HCT116 (cell line): ENCODE data around the gene MIB2. TPM values are rescaled to one million over a fixed set of nuclear protein-coding genes. Genes with fewer than 3 reads are reported as not detected.

Experiments
- ATAC-seq: fragments of 200-7000 bp; cut with Tn5 transposase; 2 replicates; pipeline ENCODE4 v1.9.1; 2020; ENCODE audit warnings: mild to moderate bottlenecking, moderate library complexity
- BruUV-seq: library from RNA; stranded (reverse); fragments of 400-500 nt; replicated peaks from 2 replicates; lab custom pipeline; 2021; lab: Mats Ljungman, UMichigan
- CTCF ChIA-PET: fragments of 300-600 bp; sonication (Branson Sonifier 250); formaldehyde crosslinking; loops from one replicate; lab custom pipeline; 2021; ENCODE audit warnings: antibody characterized with exemption; lab: Charles Lee
- POLR2A ChIA-PET: fragments of 300-600, 350-600 bp; sonication (Branson Sonifier 250); formaldehyde crosslinking; loops from one replicate; lab custom pipeline; 2021; ENCODE audit warnings: antibody characterized with exemption; lab: Charles Lee
- RAD21 ChIA-PET, 2 experiments: fragments of 300-600 bp; sonication (Branson Sonifier 250); formaldehyde crosslinking; loops; one replicate each; lab custom pipeline; 2023; ENCODE audit warnings: low total read pairs in 2 of 2; ENCODE audit not compliant: uncharacterized antibody in 2 of 2, unreplicated experiment in 2 of 2, low non-redundant PET in 1 of 2; lab: Charles Lee
- DNase-seq: peaks from one replicate; pipeline ENCODE4 v3.0.0-alpha.2; 2010; ENCODE audit warnings: low read depth, low spot score
- H2AFZ ChIP-seq: fragments of 200-600 bp; shearing (Covaris generic), sonication (generic); 2 replicates; pipeline ENCODE4 v1.6.1; 2017; ENCODE audit warnings: low read depth, mixed run types, mixed read lengths, antibody characterized with exemption, low read length; ENCODE audit not compliant: poor library complexity, severe bottlenecking
- H3K27ac ChIP-seq: 2 replicates; pipeline ENCODE4 v1.5.1; 2012; ENCODE audit warnings: low read depth, low read length
- H3K27me3 ChIP-seq: fragments of 200-600 bp; sonication (generic); 2 replicates; pipeline ENCODE4 v1.6.1; 2016; ENCODE audit warnings: mixed run types, low read length, mixed read lengths; ENCODE audit not compliant: insufficient read depth
- H3K36me3 ChIP-seq, 2 experiments: fragments of 200-500 bp in 1 of 2; fragments of 200-600 bp in 1 of 2; sonication (Bioruptor generic) in 1 of 2; sonication (generic) in 1 of 2; 2 replicates each; pipeline versions ENCODE4 v1.5.1 to v1.6.1; 2014 to 2016; ENCODE audit warnings: low read length in 2 of 2, inconsistent platforms in 1 of 2, mixed read lengths in 1 of 2, mixed run types in 1 of 2; ENCODE audit not compliant: insufficient read depth in 2 of 2, control insufficient read depth in 1 of 2
- H3K4me1 ChIP-seq, 2 experiments: fragments of 200-600 bp in 1 of 2; sonication (generic) in 1 of 2; 2 replicates each; pipeline versions ENCODE4 v1.5.1 to v1.6.1; 2012 to 2017; ENCODE audit warnings: low read length in 2 of 2, inconsistent platforms in 1 of 2, mild to moderate bottlenecking in 1 of 2, mixed read lengths in 1 of 2, mixed run types in 1 of 2, moderate library complexity in 1 of 2; ENCODE audit not compliant: insufficient read depth in 2 of 2, control insufficient read depth in 1 of 2
- H3K4me2 ChIP-seq: fragments of 200-600 bp; sonication (generic); 2 replicates; pipeline ENCODE4 v1.6.1; 2017; ENCODE audit warnings: mixed run types, low read length, mixed read lengths
- H3K4me3 ChIP-seq, 2 experiments: fragments of 200-600 bp in 1 of 2; sonication (generic) in 1 of 2; replicated peaks in 1 of 2; 2 replicates each; pipeline ENCODE4 v1.5.1; 2011 to 2016; ENCODE audit warnings: low read length in 2 of 2, control low read depth in 1 of 2, low read depth in 1 of 2, mild to moderate bottlenecking in 1 of 2, mixed read lengths in 1 of 2, mixed run types in 1 of 2
- H3K79me2 ChIP-seq: fragments of 200-600 bp; sonication (generic); 2 replicates; pipeline ENCODE4 v1.6.1; 2017; ENCODE audit warnings: mild to moderate bottlenecking, mixed run types, low read length, moderate library complexity, mixed read lengths; ENCODE audit not compliant: insufficient read depth
- H3K9ac ChIP-seq: fragments of 200-600 bp; sonication (generic); 2 replicates; pipeline ENCODE4 v1.6.1; 2016; ENCODE audit warnings: low read length, mixed read lengths
- H3K9me2 ChIP-seq: fragments of 200-600 bp; sonication (generic), shearing (Covaris generic); 2 replicates; pipeline ENCODE4 v1.6.1; 2017; ENCODE audit warnings: mixed run types, mild to moderate bottlenecking, moderate library complexity; ENCODE audit not compliant: insufficient read depth
- H3K9me3 ChIP-seq, 2 experiments: fragments of 200-500 bp in 1 of 2; fragments of 200-600 bp in 1 of 2; sonication (Bioruptor generic) in 1 of 2; sonication (generic) in 1 of 2; 2 replicates each; pipeline ENCODE4 v1.6.1; 2014 to 2017; ENCODE audit warnings: low read length in 2 of 2, mixed read lengths in 2 of 2, inconsistent platforms in 1 of 2, low read depth in 1 of 2, mild to moderate bottlenecking in 1 of 2, mixed run types in 1 of 2, moderate library complexity in 1 of 2; ENCODE audit not compliant: control insufficient read depth in 1 of 2, insufficient read depth in 1 of 2
- H4K20me1 ChIP-seq: fragments of 200-600 bp; sonication (generic), shearing (Covaris generic); 2 replicates; pipeline ENCODE4 v1.6.1; 2017; ENCODE audit warnings: mixed run types, mild to moderate bottlenecking, moderate library complexity; ENCODE audit not compliant: insufficient read depth
- intact Hi-C: fragments of 100-400 bp; cut with micrococcal nuclease; formaldehyde crosslinking; loops from 2 replicates; pipeline ENCODE4 v1.10.0; 2022
- total RNA-seq: library from RNA; stranded (reverse); gene quantifications from one replicate; pipeline ENCODE4 v1.2.1, GENCODE V29; 2021; ENCODE audit not compliant: unreplicated experiment
- TF ChIP-seq, protein P1 (sequence below): IDR thresholded peaks from 2 replicates; pipeline ENCODE4 v1.6.1; 2012; ENCODE audit warnings: low read depth
- TF ChIP-seq, protein P2 (sequence below), 3 experiments: fragments of 200-600 bp in 1 of 3; sonication (generic) in 1 of 3; IDR thresholded peaks in 2 of 3; conservative IDR thresholded peaks in 1 of 3; 2 replicates each; pipeline ENCODE4 v1.5.1; 2012 to 2017; ENCODE audit warnings: low read depth in 2 of 3, low read length in 2 of 3, antibody characterized with exemption in 1 of 3, borderline replicate concordance in 1 of 3, control low read depth in 1 of 3, mild to moderate bottlenecking in 1 of 3, mixed read lengths in 1 of 3, mixed run types in 1 of 3, moderate library complexity in 1 of 3; ENCODE audit not compliant: insufficient read depth in 1 of 3

MIB2 gene
- total RNA-seq, 1 experiment from 2014 or later, result 194 TPM

GRCh38 chr1:1678581-1679380, 63.5 kb downstream of the MIB2 start:
- CTCF ChIA-PET, result no interaction called here

More at GRCh38 chr1:1678581-1679380, 63.5 kb downstream of the MIB2 start:
- Histone ChIP-seq H3K4me3 (no peak overlapping the region), H3K27ac (0 out of 2 replicates have a peak overlapping the region, but pooled peaks have one; percentile 15), H3K27me3 (no peaks in the 10 kb centered on the region), H3K4me1 (peaks cover 0 to 7% of the 10 kb centered on the region in 2 experiments; a peak in 1 of 4 replicates), H4K20me1 (no peaks in the 10 kb centered on the region), H3K79me2 (0 out of 2 replicates have a peak, but pooled peaks cover 3% of the 10 kb centered on the region), H3K9me2 (no peaks in the 10 kb centered on the region), H2AFZ (no peak overlapping the region), H3K9me3 (no peaks in the 10 kb centered on the region), H3K4me2 (no peak overlapping the region), H3K9ac (no peak overlapping the region), H3K36me3 (no peaks in the 10 kb centered on the region)
- ATAC-seq, result peak; percentile 75
- BruUV-seq, result no TSS peak
- no peak for DNase-seq
- intact Hi-C loops, result no loop called here
- POLR2A ChIA-PET, result no interaction called here
- TF ChIP-seq, protein P1, sequence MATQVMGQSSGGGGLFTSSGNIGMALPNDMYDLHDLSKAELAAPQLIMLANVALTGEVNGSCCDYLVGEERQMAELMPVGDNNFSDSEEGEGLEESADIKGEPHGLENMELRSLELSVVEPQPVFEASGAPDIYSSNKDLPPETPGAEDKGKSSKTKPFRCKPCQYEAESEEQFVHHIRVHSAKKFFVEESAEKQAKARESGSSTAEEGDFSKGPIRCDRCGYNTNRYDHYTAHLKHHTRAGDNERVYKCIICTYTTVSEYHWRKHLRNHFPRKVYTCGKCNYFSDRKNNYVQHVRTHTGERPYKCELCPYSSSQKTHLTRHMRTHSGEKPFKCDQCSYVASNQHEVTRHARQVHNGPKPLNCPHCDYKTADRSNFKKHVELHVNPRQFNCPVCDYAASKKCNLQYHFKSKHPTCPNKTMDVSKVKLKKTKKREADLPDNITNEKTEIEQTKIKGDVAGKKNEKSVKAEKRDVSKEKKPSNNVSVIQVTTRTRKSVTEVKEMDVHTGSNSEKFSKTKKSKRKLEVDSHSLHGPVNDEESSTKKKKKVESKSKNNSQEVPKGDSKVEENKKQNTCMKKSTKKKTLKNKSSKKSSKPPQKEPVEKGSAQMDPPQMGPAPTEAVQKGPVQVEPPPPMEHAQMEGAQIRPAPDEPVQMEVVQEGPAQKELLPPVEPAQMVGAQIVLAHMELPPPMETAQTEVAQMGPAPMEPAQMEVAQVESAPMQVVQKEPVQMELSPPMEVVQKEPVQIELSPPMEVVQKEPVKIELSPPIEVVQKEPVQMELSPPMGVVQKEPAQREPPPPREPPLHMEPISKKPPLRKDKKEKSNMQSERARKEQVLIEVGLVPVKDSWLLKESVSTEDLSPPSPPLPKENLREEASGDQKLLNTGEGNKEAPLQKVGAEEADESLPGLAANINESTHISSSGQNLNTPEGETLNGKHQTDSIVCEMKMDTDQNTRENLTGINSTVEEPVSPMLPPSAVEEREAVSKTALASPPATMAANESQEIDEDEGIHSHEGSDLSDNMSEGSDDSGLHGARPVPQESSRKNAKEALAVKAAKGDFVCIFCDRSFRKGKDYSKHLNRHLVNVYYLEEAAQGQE, result no peak
- TF ChIP-seq, protein P2, sequence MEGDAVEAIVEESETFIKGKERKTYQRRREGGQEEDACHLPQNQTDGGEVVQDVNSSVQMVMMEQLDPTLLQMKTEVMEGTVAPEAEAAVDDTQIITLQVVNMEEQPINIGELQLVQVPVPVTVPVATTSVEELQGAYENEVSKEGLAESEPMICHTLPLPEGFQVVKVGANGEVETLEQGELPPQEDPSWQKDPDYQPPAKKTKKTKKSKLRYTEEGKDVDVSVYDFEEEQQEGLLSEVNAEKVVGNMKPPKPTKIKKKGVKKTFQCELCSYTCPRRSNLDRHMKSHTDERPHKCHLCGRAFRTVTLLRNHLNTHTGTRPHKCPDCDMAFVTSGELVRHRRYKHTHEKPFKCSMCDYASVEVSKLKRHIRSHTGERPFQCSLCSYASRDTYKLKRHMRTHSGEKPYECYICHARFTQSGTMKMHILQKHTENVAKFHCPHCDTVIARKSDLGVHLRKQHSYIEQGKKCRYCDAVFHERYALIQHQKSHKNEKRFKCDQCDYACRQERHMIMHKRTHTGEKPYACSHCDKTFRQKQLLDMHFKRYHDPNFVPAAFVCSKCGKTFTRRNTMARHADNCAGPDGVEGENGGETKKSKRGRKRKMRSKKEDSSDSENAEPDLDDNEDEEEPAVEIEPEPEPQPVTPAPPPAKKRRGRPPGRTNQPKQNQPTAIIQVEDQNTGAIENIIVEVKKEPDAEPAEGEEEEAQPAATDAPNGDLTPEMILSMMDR (IDR thresholded peaks at IDR 0.05 in 2 of 3, conservative IDR thresholded peaks at IDR 0.05 in 1 of 3; ENCODE audit: borderline replicate concordance in 1 of 3, insufficient read depth in 1 of 3, low read depth in 2 of 3, low read length in 2 of 3), result peak in 2 of 3 experiments; percentile 42 to 53; a peak in 4 of 6 replicates
- RAD21 ChIA-PET, result no interaction called here

Other genes starting within 250 kb of the MIB2 start
- gene AURKAIP1, start 240.3 kb upstream of the MIB2 start, total RNA-seq, result 200 TPM
- gene CCNL2, start 216.2 kb upstream of the MIB2 start, total RNA-seq, result 173 TPM
- 131 TPM for gene MRPL20, start 208.2 kb upstream of the MIB2 start, total RNA-seq
- gene ANKRD65, start 194.2 kb upstream of the MIB2 start, total RNA-seq, result not detected
- 50.6 TPM for gene VWA1, start 179.8 kb upstream of the MIB2 start, total RNA-seq
- gene ATAD3C, start 165.8 kb upstream of the MIB2 start, total RNA-seq, result 0.61 TPM
- gene ATAD3B, start 143.7 kb upstream of the MIB2 start, total RNA-seq, result 62.9 TPM
- 92.3 TPM for gene ATAD3A, start 103.3 kb upstream of the MIB2 start, total RNA-seq
- gene TMEM240, start 74.9 kb upstream of the MIB2 start, total RNA-seq, result 2.3 TPM
- 134 TPM for gene SSU72, start 40.6 kb upstream of the MIB2 start, total RNA-seq
- gene FNDC10, start 15.4 kb upstream of the MIB2 start, total RNA-seq, result 8.4 TPM
- gene MMP23B, start 16.7 kb downstream of the MIB2 start, total RNA-seq, result 8.7 TPM
- gene CDK11B, start 43.5 kb downstream of the MIB2 start, total RNA-seq, result 31.5 TPM
- 30.3 TPM for gene SLC35E2B, start 77.3 kb downstream of the MIB2 start, total RNA-seq
- gene CDK11A, start 108.9 kb downstream of the MIB2 start, total RNA-seq, result 61.0 TPM
- 93.4 TPM for gene NADK, start 163.0 kb downstream of the MIB2 start, total RNA-seq